HCT116 (cell line): ENCODE data around the gene SH3GL3.

ENCODE experiments used
- JUND ChIP-seq: IDR thresholded peaks from 2 replicates; pipeline ENCODE4 v1.6.1; 2012
- MAX ChIP-seq: IDR thresholded peaks from 2 replicates; pipeline ENCODE4 v1.6.1; 2012

GRCh38 chr15:83471307-83471866 lies 24.2 kb downstream of the SH3GL3 start:
- TF ChIP-seq MAX (no peak), JUND (no peak)
